ENCODE measurements around the gene SPINT4. TPM values are rescaled to one million over a fixed set of nuclear protein-coding genes. Genes with fewer than 3 reads are reported as not detected.

The SPINT4 gene
- not detected in 2 replicates for total RNA-seq

GRCh38 chr20:45722047-45722446, at the start of gene SPINT4:
SPINT4 (plus strand) TSS chr20:45722347; CDS start chr20:45722368, 21 bp downstream.

GRCh38 chr20:45701873-45702272, 20.3 kb upstream of the SPINT4 start, which contains the start of gene WFDC13:
WFDC13 (plus strand) TSS chr20:45702038; CDS start chr20:45702124, 86 bp downstream.

GRCh38 chr20:45704969-45705637, 17.0 kb upstream of the SPINT4 start, which contains the start of gene WFDC10B:
WFDC10B (minus strand) TSS chr20:45705019; CDS start chr20:45685992, 19,027 bp downstream.

Other genes starting within 250 kb of the SPINT4 start
- not detected in 2 replicates for gene SPINT3, start 206.7 kb upstream of the SPINT4 start, total RNA-seq
- gene WFDC6, start 182.9 kb upstream of the SPINT4 start, total RNA-seq: not detected in 2 replicates
- gene EPPIN, start 174.9 kb upstream of the SPINT4 start, total RNA-seq: not detected in 2 replicates
- not detected in 2 replicates for gene WFDC8, start 143.1 kb upstream of the SPINT4 start, total RNA-seq
- gene WFDC10A, start 92.6 kb upstream of the SPINT4 start, total RNA-seq: not detected in 2 replicates
- gene WFDC9, start 91.1 kb upstream of the SPINT4 start, total RNA-seq: not detected in 2 replicates
- gene WFDC11, start 52.1 kb upstream of the SPINT4 start, total RNA-seq: not detected in 2 replicates
- gene WFDC13, start 20.3 kb upstream of the SPINT4 start, total RNA-seq: not detected in 2 replicates
- gene WFDC10B, start 17.3 kb upstream of the SPINT4 start, total RNA-seq: not detected in 2 replicates
- 0.28 TPM in 1 of 2 replicates, not detected in the other for gene WFDC3, start 69.5 kb downstream of the SPINT4 start, total RNA-seq
- 13.9 and 14.8 TPM in 2 replicates for gene DNTTIP1, start 69.6 kb downstream of the SPINT4 start, total RNA-seq
- 9.7 and 23.3 TPM in 2 replicates for gene UBE2C, start 90.3 kb downstream of the SPINT4 start, total RNA-seq
- gene TNNC2, start 105.0 kb downstream of the SPINT4 start, total RNA-seq: not detected in 2 replicates
- 13.6 and 19.0 TPM in 2 replicates for gene SNX21, start 111.5 kb downstream of the SPINT4 start, total RNA-seq
- gene ACOT8, start 135.0 kb downstream of the SPINT4 start, total RNA-seq: 25.8 and 34.6 TPM in 2 replicates
- gene ZSWIM3, start 135.3 kb downstream of the SPINT4 start, total RNA-seq: 5.8 and 7.4 TPM in 2 replicates
- gene ZSWIM1, start 158.9 kb downstream of the SPINT4 start, total RNA-seq: 3.6 TPM in 2 replicates
- 0.63 and 0.75 TPM in 2 replicates for gene SPATA25, start 165.3 kb downstream of the SPINT4 start, total RNA-seq
- 2.0 and 2.2 TPM in 2 replicates for gene NEURL2, start 168.9 kb downstream of the SPINT4 start, total RNA-seq
- gene CTSA, start 169.0 kb downstream of the SPINT4 start, total RNA-seq: 34.3 and 49.5 TPM in 2 replicates
- 8.2 and 13.7 TPM in 2 replicates for gene PLTP, start 189.8 kb downstream of the SPINT4 start, total RNA-seq
- gene PCIF1, start 212.3 kb downstream of the SPINT4 start, total RNA-seq: 6.5 and 6.9 TPM in 2 replicates
- 9.0 and 11.6 TPM in 2 replicates for gene ZNF335, start 249.9 kb downstream of the SPINT4 start, total RNA-seq